AG04449 (cell line): Measurements from ENCODE around the gene PTBP2.

Experiments
- CTCF ChIA-PET: fragments of 350-600 bp; formaldehyde crosslinking; extraction: SDS; loops from one replicate; lab custom pipeline; 2021; ENCODE audit warnings: antibody characterized with exemption; lab: Yijun Ruan, JAX
- POLR2A ChIA-PET: fragments of 400-600, 350-600 bp; formaldehyde crosslinking; extraction: SDS; loops from one replicate; lab custom pipeline; 2020; ENCODE audit warnings: antibody characterized with exemption, inconsistent platforms; lab: Yijun Ruan, JAX
- DNase-seq: peaks from one replicate; pipeline ENCODE4 v3.0.0-alpha.2; 2010; ENCODE audit warnings: low read depth, low spot score
- H3K4me3 ChIP-seq: 2 replicates; pipeline ENCODE4 v1.5.1; 2011; ENCODE audit warnings: low read depth, mild to moderate bottlenecking, control low read depth, low read length
- CTCF ChIP-seq: IDR thresholded peaks from one replicate; pipeline ENCODE4 v1.5.1; 2011; ENCODE audit warnings: mild to moderate bottlenecking, moderate library complexity, low read length, control low read depth, inconsistent platforms; ENCODE audit not compliant: insufficient read depth; ENCODE audit errors: missing control alignments

The PTBP2 gene

GRCh38 chr1:96695954-96696353 is 25.6 kb upstream of the PTBP2 start:
- no peak overlapping the region for H3K4me3 ChIP-seq
- TF ChIP-seq CTCF = no peak
- ChIA-PET POLR2A (no interaction called here), CTCF (no interaction called here)
- no peak for DNase-seq

- no peak overlapping the region for H3K4me3 ChIP-seq
- TF ChIP-seq CTCF = no peak
- POLR2A ChIA-PET = no interaction called here
- no peak for DNase-seq
- CTCF ChIA-PET = no interaction called here
Observed at GRCh38 chr1:96698342-96698983, 23.1 kb upstream of the PTBP2 start.

- H3K4me3 ChIP-seq = no peak overlapping the region
Observed at GRCh38 chr1:96703186-96703585, 18.4 kb upstream of the PTBP2 start.

GRCh38 chr1:96707023-96707422 is 14.6 kb upstream of the PTBP2 start:
- DNase-seq = no peak
- H3K4me3 ChIP-seq = no peak overlapping the region
- CTCF ChIA-PET = interaction anchor here (0.8 kb wide), 2 partner anchors 12 to 471 kb away, joined by 3 read pairs; no protein-coding TSS in a partner anchor
- TF ChIP-seq CTCF = no peak
- POLR2A ChIA-PET = no interaction called here

More at GRCh38 chr1:96703186-96703585, 18.4 kb upstream of the PTBP2 start:
- ChIA-PET CTCF (no interaction called here), POLR2A (no interaction called here)
- no peak for TF ChIP-seq CTCF
- no peak for DNase-seq

- DNase-seq = no peak
- H3K4me3 ChIP-seq = no peak overlapping the region
- ChIA-PET POLR2A (no interaction called here), CTCF (no interaction called here)
- no peak for TF ChIP-seq CTCF
Observed at GRCh38 chr1:96708482-96708881, 13.1 kb upstream of the PTBP2 start.

GRCh38 chr1:96710708-96711477 is 10.7 kb upstream of the PTBP2 start:
- POLR2A ChIA-PET = no interaction called here

More at GRCh38 chr1:96710708-96711477, 10.7 kb upstream of the PTBP2 start:
- CTCF ChIA-PET = interaction anchor here (0.6 kb wide), 1 partner anchor 760 kb away, joined by 3 read pairs; no protein-coding TSS in a partner anchor
- no peak overlapping the region for H3K4me3 ChIP-seq
- no peak for DNase-seq
- TF ChIP-seq CTCF = no peak
